HG03558 (cell line): ENCODE measurements around the gene ZNF57.
"Not testable (repeated sequence)": the region's sequence is repeated elsewhere in the genome, so short reads cannot be mapped to it uniquely, and the experiment has no call there.

Experiments
- ATAC-seq: cut with Tn5 transposase; IDR thresholded peaks from one replicate; pipeline ENCODE4 v1.9.1; 2021; ENCODE audit warnings: moderate number of reproducible peaks; ENCODE audit not compliant: unreplicated experiment; ENCODE audit errors: extremely low read depth

ZNF57 gene

DNA sequence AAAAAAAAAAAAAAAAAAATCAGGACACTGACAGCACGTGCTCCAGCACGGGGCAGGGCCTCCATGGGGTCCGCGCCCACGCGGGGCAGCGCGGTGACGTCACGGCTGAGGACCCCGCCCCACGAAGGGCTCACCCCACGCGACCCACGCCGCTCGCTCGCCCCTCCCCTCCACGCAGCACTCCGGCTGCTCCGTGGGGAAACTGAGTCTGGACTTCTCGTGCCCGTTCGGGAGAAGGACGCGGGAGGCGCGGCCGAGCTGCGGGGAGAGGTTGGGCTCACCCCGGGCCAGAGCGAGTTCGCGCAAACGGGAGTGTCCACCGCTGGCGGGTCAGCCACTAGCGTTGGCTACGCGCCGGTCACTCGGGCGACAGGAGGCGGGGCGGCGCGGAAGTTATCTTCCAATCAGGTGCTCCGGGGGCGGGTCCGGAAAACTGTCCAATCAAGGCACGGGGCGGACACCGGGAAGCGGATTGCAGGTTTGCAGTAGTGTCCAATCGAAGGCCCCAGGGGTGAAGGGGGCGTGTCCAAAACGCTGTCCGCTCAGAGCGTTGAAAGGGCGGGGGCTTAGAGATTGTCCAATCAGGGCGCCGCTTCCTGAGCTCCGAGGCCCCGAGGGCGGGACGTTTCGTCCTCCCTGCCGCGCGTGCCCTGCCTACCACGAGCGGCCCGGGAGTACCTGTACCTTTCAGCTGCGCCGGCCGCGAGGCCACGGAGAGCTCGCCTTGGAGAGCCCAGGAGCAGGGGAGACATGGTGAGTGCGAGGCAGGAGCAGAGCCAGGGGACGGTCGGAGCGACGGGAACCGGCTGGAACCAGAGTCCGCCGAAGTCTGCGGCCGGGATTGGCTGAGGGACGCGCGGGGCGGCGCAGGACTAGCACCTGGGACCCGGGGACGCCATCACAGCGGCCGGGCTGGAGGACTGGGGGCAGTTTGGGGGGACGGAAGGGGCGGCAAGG, at the start of gene ZNF57:
Gene ZNF57 (plus strand): TSS at position 633 of the 957 bp plus-strand sequence. CDS start 118 bp downstream, at position 751.
- ATAC-seq: peak; percentile 48

DNA sequence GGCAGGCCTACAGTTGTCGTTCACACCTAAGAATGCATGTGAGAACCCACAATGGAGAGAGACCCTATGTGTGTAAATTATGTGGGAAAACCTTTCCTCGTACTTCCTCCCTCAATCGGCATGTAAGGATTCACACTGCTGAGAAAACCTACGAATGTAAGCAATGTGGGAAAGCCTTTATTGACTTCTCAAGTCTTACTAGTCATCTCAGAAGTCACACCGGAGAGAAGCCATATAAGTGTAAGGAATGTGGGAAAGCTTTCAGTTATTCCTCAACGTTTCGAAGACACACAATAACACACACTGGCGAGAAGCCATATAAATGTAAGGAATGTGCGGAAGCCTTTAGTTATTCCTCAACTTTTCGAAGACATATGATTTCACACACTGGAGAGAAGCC, 48.1 kb upstream of the ZNF57 start:
- ATAC-seq: no peak

DNA sequence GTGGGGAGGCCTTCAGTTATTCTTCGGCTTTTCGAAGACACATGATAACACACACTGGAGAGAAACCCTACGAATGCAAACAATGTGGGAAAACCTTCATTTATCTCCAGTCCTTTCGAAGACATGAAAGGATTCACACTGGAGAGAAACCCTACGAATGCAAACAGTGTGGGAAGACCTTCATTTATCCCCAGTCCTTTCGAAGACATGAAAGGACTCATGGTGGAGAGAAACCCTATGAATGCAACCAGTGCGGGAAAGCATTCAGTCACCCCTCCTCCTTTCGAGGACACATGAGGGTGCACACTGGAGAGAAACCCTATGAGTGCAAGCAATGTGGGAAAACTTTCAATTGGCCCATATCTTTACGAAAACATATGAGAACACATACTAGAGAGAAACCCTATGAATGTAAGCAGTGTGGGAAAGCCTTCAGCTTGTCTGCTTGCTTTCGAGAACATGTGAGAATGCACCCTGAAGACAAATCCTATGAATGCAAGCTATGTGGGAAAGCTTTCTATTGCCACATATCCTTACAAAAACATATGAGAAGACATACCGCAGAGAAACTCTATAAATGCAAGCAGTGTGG, 47.6 kb upstream of the ZNF57 start:
- ATAC-seq: no peak

DNA sequence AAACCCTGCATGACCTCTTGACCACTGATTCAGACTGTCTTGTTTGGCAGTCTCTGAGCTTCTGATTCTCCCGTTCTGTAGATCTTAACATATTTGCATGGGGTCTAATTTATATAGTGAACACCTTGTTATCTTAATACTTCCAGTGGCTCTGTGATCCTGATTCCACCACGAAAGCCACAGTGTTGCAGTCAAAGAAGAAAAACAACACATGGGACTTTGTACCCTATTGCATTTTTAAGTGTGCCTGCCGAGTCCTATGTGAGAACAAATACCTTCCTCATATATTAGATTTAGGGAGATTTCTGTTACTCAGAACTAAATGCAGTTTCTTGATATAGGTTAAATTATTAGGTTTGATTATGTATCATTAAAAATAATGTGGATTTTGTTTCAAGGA, 45.9 kb upstream of the ZNF57 start:
- no peak for ATAC-seq

DNA sequence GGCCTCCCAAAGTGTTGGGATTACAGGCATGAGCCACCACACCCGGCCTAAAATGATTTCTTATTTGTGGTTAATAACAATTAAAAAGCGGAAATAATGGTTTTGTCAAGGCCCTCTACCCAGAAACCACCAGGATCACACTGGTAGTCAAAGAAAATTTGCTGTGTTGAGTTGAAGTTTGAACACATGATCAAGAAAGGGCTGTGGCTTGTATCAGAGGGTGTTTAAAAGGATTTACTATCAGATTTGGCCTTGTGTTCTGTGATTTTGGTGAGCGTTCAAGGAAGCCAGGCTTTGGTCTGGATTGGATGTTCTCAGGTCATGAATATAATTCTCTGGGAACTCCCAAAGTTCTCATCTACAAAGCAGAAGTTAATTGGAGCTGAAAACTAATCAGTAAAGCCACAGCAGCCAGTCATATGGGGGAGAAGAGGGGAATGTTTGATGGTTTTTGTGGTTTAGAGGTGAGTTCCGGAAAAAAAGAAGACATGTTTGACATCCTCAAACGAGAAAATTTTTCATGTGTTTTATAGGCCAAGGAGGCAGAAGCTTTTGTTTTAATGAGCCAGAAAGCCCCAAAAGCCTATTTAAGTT, 44.2 kb upstream of the ZNF57 start:
- ATAC-seq: no peak

DNA sequence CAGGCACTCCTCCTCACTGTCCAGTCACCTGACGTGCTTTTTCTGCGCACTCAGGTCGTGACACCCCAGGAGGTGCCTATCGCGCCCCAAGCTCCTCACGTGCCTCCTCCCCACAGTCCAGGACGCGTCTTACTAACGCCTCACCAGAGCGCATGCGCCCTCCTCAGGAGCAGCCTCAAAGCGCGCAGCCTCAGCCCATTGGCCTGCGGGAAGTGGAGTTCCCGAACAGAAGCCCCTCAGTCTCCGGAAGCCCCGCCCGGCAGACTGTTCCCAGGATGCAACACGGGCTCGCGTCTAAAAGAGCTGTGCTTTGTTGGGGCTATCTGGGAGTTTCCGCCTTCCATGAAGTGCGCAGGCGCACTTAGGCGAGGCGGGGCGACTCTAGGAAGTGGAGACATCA, 41.9 kb upstream of the ZNF57 start:
- no peak for ATAC-seq

DNA sequence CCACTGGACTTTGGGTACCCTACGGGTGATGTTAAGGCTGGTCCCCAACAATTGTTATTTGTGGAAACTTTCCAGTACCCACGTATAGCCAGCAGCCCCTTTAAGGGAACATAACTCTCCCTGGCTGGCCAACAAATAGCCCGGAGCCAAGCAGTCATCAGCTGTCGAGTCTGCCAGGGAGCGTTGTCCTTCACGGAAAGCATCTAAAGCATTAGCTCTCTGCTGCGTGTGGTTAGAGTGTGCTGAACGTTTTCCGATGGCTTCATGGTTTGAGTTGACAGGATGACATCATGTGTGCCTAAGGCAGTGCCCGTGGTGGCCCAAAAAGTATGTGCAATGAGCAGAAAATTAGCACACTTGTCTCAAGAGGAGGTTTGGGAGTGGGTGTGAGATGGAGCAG, 36.9 kb upstream of the ZNF57 start:
- no peak for ATAC-seq

DNA sequence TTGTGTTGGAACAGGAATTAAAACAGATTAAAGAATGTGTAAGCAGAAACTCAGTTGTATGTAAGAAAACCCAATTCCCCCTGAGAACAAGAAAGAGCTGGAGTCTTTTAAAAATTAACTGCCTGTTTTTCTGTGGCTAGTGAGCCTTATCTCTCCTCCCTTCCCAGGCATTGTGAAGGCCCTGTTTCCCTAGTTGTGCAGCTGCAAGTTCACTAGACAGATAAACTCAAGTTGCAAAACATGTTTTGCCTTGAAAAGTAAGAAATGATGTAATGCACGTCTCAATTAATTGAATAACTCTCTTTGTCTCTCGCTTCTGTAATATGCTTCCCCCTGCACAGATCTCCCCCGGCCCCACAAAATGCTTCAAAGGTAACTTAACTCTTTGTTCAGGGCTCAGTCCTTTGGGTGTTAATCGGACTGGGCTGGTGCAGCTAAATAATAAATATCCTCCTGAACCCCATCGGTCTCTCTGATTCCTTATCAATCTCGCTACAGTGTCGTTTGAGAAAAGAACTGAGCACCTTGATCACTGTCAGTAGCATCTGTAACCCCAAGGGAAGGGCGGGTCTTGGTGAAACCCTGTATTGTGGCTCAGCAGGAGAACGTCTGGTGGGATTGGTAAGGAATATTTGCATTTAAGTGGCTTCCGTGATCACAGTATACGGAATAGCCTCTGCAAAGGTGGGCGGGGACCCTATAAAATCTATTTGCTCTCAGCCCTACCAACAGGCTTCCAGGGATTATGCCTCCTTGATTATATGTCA, 35.2 kb upstream of the ZNF57 start:
- no peak for ATAC-seq

DNA sequence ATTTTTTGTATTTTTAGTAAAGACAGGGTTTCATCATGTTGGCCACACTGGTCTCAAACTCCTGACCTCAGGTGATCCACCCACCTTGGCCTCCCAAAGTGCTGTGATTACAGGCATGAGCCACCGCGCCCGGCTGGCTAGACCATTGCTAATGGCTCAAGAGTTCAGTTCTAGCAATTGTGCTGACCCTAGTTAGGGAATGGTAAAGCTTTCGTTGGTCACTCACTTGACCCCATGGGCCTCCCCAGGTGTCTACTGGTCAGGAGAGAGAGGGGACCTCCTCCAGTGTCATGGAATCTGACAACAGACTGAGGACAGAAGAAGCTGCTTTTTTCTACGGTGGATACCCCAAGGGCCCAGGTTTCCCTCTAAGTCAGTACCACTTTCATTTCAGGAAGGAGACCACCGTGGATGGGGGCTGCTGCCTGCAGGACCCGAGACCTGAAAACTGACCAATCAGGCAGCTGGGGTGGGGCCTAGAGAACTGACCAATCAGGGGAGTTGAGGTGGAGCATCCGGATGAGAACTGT, 34.2 kb upstream of the ZNF57 start:
- no peak for ATAC-seq

DNA sequence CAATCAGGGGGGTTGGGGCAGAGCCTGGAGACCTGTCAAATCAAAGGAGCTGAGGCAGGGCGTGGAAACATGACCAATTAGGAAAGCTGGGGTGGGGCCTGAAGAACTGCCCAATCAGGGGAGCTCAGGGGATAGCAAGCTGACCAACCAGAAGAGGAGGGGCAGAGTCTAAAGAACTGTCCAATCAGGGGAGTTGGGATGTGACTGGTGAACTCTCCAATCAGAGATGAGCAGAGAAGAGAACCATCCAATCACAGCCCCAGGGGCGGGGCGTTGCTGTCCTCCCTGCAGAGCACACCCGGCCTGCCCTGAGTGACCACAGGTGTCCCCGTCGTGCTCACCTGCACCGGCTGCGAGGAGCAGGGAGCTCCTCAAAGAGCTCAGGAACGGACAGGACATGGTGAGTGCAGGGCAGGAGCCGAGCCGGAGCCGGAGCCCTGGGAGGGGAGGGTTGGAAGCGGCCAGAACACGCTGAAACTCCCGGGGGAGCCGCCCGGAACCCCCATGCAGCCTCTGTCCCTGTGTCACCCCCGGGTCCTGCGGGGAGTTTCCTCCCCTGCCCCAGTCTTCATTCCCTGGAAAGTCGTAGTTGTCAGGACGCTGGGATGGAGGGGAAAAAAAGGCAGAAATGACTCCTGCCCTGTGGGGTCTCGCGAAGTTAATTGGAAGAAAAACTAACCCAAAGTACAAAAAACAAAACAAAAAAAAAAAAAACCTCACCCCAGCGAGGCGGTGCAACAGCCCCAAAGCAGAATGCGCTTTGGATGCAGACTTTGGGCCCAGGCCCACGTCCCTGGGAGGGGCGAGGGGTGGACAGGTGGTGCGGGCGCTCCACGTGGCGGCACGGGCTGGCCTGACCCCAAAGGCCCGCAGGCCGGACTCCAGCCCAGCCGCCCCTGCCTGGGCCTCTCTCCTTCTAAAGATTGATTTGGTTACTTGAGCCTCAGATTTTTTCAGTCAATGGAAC, 33.4 kb upstream of the ZNF57 start, which contains the start of gene ZNF556:
Gene ZNF556 (plus strand): TSS at position 311 of the 967 bp plus-strand sequence. CDS start 87 bp downstream, at position 398.
- no peak for ATAC-seq

DNA sequence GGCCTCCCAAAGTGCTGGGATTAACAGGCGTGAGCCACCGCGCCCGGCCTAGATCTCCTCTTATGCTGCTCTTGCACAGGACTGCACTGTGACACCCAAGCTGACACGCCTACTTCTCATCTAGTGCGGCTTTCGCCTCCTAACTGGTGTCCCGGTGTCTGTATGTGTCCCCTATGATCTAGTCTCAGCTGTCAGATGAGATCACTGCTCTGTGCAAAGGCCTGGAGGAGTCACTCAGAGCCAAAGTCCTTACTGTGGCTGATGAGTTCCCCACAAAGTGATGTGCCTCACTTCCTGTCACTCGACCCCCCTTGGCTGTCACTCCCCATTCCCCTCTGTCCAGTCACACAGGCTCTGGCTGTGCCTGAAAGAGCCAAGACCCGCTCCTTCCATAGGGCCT, 31.1 kb upstream of the ZNF57 start:
- no peak for ATAC-seq

DNA sequence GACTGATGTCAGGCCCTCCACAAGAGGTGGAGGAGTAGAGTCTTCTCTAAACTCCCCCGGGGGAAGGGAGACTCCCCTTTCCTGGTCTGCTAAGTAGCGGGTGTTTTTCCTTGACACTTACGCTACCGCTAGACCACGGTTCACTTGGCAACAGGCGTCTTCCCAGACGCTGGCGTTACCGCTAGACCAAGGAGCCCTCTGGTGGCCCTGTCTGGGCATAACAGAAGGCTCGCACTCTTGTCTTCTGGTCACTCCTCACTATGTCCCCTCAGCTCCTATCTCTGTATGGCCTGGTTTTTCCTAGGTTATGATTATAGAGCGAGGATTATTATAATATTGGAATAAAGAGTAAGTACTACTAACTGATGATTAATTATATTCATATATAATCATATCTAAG, 28.6 kb upstream of the ZNF57 start:
- not testable (repeated sequence) for ATAC-seq

DNA sequence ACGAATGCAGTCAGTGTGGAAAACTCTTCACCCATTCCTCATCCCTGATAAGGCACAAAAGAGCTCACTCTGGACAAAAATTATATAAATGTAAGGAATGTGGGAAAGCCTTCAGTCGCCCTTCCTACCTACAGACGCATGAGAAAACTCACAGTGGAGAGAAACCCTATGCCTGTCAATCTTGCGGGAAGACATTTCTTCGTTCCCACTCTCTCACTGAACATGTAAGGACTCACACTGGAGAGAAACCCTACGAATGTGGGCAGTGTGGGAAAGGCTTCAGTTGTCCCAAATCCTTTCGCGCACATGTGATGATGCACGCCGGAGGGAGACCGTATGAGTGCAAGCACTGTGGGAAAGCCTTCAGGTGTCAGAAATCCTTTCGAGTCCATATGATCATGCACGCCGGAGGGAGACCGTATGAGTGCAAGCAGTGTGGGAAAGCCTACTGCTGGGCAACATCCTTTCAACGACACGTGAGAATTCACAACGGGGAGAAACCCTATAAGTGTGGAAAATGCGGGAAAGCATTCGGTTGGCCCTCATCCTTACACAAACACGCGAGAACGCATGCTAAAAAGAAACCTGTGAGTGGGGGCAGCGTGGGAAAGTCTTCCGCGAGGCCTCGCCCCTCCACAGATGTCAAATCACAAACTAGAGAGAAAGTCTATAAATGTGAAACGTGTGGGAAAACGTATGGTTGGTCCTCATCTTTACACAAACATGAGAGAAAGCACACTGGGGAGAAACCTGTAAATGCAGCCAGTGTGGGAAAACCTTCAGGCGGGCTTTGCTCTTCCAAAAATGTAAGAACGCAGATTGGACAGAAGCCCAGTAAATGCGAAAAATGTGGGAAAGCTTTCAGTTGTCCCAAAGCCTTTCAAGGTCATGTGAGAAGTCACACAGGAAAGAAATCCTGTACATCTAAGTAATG, 23.1 kb upstream of the ZNF57 start:
- no peak for ATAC-seq

DNA sequence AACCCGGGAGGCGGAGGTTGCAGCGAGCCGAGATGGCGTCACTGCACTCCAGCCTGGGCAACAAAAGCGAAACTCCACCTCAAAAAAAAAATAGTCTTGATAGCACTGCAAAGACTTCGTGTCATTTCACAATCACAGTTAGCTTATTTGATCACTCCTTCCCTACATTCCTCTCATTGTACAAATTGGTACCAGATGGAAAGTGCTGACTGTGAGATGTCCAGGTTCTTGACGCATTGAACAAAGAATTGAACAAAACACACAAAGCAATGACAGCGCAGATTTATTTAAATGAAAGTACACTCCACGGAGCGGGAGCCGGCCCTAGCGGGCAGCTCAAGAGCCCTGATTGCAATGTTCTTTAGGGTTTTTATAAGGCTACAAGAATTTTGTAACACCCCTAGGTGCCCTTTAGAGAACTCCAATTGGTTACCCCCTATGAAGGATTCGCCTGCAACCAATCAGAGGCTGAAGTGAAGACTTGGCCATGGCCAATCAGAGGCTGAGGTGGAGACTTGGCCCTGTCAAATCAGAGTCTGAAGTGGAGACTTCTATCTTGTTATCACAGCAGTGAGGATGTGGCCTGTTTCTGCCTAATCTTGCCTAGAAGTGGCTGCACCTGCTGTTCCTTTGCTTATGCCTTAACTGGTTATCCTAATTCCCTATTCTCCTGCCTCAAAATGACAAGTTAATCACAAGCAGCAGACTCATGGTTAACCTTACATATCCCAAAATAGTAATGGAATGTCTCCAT, 16.9 kb upstream of the ZNF57 start:
- ATAC-seq: no peak

DNA sequence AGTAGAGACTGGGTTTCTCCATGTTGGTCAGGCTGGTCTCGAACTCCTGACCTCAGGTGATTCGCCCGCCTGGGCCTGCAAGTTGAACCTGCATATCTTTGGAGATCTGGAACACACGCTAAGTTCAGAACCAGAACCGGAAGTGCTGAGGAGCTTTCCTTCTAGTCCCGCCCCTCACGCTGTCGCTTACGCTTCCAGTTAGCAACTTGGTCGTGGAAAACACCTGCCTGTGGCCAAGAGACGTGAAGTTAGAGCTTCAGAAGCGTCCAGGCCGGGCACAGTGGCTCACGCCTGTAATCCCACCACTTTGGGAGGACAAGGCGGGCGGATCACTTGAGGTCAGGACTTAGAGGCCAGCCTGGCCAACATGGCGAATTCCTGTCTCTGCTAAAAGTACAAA, 15.0 kb upstream of the ZNF57 start:
- no peak for ATAC-seq

DNA sequence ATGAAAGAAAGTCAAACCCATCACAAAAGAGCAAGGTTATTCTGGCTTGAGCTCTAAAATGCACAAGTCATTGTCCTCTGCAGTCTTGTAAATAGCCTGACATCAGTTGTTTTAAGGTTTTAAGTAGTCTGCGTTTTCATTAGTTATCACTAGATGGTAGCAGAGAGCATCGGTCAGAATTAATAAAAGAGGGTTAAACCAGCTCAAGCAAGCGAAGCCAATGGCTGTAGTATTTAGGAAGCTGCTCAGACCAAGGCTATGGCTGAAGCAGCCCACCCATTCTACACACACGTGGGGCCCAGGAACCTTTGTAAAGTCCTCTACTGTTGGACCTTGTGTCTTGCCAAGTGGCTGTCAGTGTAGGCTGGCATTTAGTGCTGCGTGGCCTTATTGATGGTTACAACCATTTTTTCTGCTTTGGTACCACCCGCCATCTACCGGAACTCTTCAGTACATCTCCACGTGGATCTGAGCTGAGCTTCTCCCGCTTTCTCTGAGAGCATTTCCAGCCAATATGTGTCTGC, 13.3 kb upstream of the ZNF57 start:
- no peak for ATAC-seq

DNA sequence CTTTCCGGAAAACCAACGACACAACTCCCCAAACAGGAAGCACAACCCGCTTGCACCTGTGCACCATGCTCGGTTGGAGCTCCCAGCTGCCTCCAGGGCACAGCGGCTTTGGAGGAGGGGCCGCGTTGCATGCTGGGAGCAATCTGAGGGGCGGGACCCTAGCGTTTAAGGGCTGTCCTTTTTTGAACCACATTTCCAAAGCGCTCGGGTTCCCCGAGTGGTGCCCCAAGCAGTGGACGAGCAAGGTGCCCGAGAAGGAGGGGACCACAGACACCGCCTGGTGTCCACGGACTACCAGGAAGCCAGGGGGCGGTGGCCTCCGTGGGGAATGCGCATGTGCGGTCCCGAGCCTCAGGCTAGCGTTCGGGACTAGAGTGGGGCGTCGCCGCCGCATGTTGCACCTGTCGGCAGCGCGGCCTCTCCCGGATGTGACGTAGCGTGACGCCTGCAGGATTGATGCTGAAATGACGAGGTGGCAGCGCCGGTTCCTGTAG, 11.9 kb upstream of the ZNF57 start:
- no peak for ATAC-seq
